Ovary (tissue), 3 donors: ENCODE data around the gene HDDC3.
A peak's percentile ranks its signal among the peaks of the same experiment; 100 is the strongest.

Experiments used
- POLR2A ChIP-seq: fragments of 450-650 bp; IDR thresholded peaks from one replicate; pipeline ENCODE4 v1.6.1; 2017; ENCODE audit warnings: antibody characterized with exemption, mild to moderate bottlenecking, moderate library complexity
- TF ChIP-seq, protein P1 (sequence below), 3 donors: fragments of 450-650 bp in 2 of 3; fragments of 200-600 bp in 1 of 3; IDR thresholded peaks; one replicate each; pipeline versions ENCODE4 v1.5.1 to v1.8.0; 2016 to 2022; ENCODE audit warnings: antibody characterized with exemption in 3 of 3, mild to moderate bottlenecking in 1 of 3
- donor health status: DM: no; HTN: no; CAD: no.

GRCh38 chr15:90883976-90884718, 48.2 kb downstream of the HDDC3 start, which contains the start of gene FES:
- TF ChIP-seq, protein P1, sequence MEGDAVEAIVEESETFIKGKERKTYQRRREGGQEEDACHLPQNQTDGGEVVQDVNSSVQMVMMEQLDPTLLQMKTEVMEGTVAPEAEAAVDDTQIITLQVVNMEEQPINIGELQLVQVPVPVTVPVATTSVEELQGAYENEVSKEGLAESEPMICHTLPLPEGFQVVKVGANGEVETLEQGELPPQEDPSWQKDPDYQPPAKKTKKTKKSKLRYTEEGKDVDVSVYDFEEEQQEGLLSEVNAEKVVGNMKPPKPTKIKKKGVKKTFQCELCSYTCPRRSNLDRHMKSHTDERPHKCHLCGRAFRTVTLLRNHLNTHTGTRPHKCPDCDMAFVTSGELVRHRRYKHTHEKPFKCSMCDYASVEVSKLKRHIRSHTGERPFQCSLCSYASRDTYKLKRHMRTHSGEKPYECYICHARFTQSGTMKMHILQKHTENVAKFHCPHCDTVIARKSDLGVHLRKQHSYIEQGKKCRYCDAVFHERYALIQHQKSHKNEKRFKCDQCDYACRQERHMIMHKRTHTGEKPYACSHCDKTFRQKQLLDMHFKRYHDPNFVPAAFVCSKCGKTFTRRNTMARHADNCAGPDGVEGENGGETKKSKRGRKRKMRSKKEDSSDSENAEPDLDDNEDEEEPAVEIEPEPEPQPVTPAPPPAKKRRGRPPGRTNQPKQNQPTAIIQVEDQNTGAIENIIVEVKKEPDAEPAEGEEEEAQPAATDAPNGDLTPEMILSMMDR (IDR thresholded peaks at IDR 0.05), result no peak
- TF ChIP-seq POLR2A, result peak; percentile 28
